Left lobe of liver (tissue), 2 donors: Measurements from ENCODE around the gene TIA1. TPM values are rescaled to one million over a fixed set of nuclear protein-coding genes. Genes with fewer than 3 reads are reported as not detected.
"Not testable (repeated sequence)": the region's sequence is repeated elsewhere in the genome, so short reads cannot be mapped to it uniquely, and the experiment has no call there.

ENCODE experiments used
- ATAC-seq: fragments of 200-7000 bp; cut with Tn5 transposase; one replicate; pipeline ENCODE4 v1.9.1; 2020; ENCODE audit warnings: mild to moderate bottlenecking, moderate library complexity
- DNase-seq: peaks from one replicate; pipeline ENCODE4 v3.0.0-alpha.2; 2020; ENCODE audit warnings: low spot score
- total RNA-seq: library from RNA; stranded (reverse); gene quantifications from one replicate; pipeline ENCODE4 v1.2.1, GENCODE V29; 2021
- donor health status: DM: no; HTN: no; CAD: no; lungs with moderate emphysema.
- donor health status: DM: no; HTN: yes; CAD: no.

Gene TIA1
- total RNA-seq, 1 donor from 2014 or later: 45.1 TPM

DNA sequence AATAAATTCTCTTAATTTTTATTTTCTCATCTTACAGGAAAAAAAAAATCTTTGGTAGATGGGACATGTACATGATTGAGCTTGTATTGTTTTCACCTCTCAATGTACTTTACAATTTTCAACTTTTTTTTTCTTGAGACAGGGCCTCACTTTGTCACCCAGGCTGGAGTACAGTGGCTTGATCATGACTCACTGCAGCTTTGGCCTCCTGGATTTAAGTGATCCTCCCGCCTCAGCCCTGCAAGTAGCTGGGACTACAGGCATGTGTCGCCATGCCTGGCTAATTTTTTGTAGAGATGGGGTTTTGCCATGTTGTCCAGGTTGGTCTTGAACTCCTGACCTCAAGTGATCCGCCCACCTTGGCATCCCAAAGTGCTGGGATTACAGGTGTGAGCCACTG is 25.1 kb downstream of the TIA1 start:
- not testable (repeated sequence) for DNase-seq, ATAC-seq

DNA sequence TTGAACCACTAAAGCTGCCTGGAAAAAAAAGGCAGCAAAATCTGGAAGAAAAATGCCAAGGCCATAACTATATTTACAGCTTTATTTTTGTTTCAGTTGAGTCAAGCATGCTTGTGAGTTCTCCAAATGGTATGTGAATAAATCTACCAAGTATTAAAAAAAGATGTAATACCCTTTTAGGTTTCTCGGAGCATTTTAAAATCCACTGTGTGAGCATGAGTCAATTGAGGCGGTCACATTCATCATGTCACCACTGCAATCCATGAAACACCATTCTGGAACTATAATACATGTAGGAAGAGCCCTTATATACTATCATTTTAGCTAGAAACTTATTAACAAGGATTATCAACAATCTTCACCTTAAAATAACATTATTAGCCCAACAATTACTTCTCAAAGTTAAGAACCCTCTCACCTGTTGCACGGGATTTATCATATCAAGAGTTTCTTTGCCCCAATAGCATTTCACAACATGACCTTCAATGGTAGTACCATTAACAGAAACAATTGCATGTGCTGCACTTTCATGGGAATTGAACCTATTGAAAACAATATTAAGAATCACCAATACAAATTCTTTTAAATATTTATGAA is 33.4 kb downstream of the TIA1 start:
- DNase-seq (no peak), ATAC-seq (no peak)

DNA sequence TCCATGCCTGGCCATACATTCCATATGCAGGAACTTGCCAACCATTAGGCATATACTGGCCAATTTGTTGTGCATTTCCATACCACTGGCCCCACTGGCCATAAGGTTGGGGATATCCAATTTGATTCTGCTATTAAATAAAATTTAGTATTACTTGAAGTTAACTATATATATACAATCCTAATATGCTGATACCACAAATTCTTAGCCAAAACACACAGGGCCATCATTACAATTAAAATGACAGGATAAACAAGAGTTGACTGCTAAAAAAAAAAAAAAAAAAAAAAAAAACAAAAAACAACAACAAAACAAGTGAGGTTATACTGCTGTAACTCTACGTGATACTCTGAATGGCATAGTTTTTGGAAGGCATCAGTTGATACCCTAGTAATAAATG is 34.1 kb downstream of the TIA1 start:
- ATAC-seq (no peak), DNase-seq (no peak)

DNA sequence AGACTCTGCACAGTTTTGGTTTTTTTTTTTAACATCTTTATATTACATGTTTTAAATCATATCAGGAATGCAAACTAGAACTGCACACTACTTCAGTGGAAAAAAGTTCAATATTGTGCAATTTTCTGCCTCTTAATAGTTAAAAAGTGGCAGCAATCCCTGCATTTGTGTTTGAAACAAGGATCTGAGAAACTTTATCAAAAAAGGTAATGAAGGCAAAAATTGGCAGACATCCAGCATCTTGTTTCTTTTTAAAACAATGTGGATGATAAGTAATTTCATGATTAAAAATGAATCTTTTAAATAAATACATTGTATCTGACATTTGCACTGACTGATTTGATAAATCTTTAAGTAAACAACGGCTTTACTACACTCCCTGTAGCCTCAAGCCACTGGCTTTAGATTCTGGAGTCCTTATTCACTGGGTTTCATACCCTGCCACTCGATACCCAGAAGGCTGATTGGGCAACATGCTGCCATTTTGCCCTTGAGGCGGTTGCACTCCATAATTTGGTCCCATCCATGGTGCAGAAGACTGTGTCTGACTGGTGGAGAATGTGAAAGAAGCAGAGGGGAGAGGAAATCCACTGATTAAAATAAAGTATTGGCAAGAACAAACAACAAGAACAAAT is 36.0 kb downstream of the TIA1 start:
- DNase-seq (no peak), ATAC-seq (no peak)

DNA sequence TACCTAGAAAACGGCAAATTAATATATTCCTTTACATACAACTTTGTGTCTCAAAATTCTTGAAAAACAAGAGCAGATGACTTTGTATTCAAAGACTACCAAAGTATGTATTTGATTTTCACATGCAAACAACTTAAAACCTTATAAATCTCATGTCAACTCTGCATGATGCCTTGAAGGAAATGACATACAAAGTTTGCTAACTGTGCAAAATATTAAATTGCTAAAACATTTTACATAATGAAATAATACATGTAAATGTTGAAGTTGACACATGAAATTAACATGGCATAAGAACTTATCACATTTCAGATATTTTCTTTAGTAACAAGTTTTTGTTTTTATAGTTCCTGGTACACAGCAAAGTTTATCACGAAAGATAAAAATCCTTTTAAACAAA is 36.8 kb downstream of the TIA1 start:
- ATAC-seq: no peak
- DNase-seq: no peak

DNA sequence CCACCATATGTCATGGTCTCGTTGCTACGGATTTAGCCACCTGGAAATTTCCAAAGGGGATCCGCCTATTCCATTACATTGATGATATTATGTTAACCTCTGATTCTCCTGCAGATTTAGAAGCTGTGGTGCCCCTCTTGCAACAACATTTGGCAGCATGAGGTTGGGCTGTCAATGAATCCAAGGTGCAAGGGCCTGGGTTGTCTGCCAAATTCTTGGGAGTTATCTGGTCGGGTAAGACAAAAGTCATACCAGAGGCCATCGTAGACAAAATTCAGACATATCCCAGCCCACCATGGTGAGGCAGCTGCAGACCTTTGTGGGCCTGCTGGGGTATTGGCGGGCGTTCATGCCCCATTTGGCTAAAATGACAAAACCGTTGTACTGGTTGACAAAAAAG is 44.0 kb downstream of the TIA1 start:
- peak; percentile 62 for DNase-seq

DNA sequence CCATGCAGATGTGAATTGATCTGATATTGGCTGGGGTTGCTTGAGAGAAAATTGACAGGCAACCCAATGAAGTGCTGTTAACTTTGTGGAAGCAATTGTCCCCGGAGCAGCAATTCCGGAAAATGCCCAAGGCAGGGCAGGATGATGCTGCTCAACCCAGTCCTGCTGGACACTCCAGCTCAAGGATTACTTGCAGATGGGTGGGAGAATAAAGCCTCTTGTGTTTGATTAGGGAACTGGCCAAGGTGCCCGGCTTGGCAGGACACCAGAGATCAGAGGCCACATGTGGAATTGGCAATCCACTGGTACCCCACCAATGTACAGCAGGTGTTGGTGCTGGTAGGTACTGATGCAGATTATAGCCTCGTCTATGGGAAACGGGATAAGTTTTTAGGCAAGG is 45.3 kb downstream of the TIA1 start:
- ATAC-seq (peak; percentile 79), DNase-seq (peak; percentile 77)

More for the DNA sequence above, 44.0 kb downstream of the TIA1 start:
- ATAC-seq: peak; percentile 66

DNA sequence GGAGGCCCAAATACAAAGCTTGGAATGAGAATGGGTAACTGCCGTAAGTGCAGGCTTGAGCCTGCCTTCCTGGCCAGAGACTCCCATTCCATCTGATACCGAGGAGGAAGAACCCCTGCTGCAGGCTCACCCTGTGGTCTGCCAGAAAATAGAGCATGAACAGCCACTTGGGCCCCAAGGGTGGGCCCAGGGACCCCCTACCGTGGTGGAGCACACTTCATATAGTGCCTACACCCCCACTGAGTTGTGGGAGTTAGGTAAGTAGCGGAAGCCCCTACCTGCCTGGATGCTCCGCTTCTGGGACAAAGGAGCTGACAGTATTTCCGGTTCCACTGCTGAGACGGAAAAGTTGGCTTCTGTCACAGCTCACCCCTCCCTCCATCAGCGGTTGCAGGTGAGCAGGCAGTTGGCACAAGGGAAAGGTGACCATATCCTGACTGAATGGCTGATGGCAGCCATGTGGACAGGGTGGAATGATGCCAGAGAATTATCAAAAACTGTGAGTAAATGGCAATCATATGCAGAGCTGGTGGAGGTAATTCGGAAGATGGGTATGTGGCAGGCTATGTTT is 46.1 kb downstream of the TIA1 start:
- no peak for DNase-seq
- ATAC-seq: no peak

DNA sequence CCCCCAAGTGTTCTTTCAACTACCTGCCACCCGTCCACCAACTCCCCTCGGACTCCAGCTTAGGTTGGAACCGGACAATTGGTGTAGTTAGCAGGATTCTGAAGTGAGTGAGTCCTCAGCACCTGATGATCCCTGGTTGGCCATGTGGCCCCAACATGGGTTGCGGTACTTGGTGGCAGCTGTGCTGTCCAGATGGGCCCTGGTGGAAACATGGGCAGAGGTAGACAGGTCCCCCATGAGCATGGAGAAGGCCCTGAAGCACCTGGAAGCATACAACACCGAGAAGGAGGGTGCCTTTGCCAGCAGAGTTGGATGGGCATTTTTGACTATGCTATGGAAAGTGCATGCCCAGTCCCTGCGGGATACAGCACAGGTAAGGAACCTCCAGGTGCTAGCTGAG is 46.6 kb downstream of the TIA1 start:
- DNase-seq (no peak), ATAC-seq (no peak)

DNA sequence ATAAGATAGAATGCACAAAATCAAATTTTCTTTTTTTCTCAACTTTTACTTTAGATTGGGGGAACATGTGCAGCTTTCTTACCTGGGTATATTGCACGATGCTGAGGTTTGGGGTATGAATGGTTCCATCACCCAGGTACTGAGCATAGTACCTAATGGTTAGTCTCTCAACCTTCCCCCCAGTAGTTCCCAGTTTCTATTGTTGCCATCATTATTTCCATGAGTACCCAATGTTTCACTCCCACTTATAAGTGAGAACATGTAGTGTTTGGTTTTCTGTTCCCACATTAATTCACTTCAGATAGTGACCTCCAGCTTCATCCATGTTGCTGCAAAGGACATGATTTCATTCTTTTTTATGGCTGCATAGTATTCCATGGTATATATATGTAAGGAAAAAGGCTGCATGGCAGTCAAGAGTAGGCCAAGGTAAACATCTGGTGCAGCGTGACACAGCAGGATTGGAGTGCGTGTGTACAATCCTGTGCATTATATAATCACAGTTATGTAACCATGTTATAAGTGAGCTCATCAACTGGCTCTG is 47.1 kb downstream of the TIA1 start:
- ATAC-seq (no peak), DNase-seq (no peak)

DNA sequence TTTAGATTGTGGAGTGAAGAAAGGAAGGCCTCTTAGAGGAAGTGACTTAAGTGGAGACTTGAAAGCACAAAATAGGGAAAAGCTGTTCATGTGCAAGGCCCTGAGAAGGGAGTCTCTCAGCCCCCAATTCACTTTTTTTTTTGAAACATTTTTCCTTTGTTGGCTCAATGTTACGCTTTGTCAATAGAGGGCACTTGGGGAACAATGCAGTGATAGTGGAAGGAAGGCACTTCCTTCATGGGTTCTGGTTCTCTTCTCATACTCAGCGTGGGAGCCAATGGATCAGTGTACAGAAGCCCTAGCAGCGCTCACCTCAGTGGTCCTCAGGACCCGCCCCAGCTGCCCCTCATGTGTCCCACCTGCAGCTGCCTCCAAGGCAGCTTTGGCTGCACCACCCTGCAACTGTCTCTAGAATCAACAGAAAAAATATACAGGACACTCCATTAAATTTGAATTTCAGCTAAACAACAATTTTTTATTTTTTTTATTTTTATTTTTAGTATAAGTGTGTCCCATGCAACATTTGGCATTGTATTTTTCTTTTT is 49.0 kb downstream of the TIA1 start:
- no peak for DNase-seq

DNA sequence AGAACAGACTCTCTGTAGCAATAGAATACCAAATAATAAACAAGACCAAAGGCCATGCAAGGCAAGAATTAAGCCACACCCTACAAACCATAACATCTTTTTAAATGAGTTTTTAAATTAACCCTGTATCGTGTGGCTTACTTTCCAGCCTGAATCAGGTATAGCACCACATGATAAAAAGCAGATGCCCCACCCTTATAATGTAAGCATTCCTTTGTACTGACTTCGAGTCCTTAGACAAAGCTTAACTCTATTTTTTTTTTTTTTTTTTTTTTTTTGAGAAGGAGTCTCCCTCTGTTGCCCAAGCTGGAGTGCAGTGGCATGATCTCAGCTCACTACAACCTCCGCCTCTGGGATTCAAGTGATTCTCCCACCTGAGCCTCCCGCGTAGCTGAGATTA is 55.9 kb downstream of the TIA1 start:
- ATAC-seq: no peak
- DNase-seq: no peak

More for the DNA sequence above, 49.0 kb downstream of the TIA1 start:
- ATAC-seq: no peak

DNA sequence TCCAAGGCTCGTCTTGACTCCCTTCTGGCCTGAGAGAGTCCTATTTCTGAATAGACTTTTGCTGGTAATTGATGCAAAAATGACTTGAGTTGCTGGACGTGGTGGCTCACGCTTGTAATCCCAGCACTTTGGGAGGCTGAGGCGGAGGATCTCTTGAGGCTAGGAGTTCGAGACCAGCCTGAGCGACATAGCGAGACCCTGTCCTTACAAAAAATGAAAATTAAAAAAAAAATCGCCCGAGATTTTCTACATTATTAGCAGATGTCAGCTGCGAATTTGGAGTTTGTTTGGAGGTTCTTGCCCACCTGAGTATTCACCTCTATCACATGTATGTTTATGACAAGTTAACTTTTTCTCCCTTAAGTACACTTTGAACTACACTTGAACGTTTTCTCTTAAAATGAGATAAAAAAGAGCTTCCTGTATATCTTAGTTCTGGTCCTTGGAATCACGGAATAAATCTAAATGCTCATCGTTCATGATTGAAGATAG is 57.1 kb downstream of the TIA1 start:
- ATAC-seq: no peak

DNA sequence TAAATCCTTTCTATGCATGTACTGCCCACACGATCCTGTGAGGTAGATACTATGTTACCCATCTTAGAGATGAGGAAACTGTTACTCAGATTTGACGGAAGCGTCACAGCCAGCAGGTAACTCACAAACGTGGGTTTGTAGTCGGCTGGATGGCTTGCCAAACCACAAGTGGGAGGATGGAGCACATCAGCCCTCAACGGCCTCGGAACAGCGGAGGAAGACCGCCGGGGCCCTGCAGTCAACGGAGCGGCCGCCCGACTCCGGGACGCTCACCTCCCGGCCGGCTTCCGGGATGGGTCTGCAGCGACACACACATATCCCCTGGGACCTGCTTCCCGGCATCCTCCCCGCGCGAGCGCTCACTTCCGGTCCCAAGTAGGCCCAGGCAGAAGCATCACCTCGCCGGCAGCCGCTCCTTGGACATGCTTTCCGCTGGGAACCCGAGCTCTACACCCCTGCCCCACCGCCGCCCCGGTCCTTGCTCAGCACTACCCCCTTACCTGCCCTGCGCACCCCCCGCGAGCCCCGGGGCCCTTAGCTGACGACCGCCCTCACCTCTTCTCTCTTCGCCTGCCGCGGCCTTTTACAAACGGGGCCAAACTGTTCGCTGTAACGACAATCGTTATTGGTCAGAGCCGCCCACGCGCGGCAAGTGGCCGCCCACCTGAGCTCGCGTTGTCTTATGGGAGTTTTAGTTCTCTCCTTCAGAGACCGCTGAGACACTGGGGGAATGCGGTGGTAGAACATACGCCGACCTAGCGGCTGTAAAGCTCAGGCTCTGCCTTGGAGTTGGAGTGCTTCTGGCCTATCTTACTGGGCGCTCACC is 57.8 kb downstream of the TIA1 start, which contains the start of gene C2orf42:
TSS of gene C2orf42 (minus strand) at position 602 of the 826 bp plus-strand sequence. CDS start 9,034 bp downstream, outside the sequence.
- ATAC-seq: peak; percentile 92
- peak; percentile 97 for DNase-seq

More for the DNA sequence above, 57.1 kb downstream of the TIA1 start:
- DNase-seq: no peak

DNA sequence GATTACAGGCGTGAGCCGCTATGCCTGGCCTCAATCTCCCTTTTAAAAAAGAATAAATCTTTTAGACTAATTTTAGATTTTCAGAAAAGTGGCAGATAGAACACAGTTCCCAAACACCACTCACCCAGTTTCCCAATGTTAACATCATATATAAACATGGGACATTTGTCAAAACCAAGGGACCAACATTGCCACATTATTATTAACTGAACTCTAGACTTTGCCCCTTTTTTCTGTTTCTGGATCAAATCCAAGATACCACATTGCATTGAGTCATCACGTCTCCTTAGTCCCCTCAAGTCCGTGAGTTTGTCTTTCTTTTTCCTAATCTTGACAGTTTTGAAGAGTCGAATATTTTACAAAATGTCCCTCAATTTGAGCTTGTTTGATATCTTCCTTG is 60.0 kb downstream of the TIA1 start:
- DNase-seq: no peak

DNA sequence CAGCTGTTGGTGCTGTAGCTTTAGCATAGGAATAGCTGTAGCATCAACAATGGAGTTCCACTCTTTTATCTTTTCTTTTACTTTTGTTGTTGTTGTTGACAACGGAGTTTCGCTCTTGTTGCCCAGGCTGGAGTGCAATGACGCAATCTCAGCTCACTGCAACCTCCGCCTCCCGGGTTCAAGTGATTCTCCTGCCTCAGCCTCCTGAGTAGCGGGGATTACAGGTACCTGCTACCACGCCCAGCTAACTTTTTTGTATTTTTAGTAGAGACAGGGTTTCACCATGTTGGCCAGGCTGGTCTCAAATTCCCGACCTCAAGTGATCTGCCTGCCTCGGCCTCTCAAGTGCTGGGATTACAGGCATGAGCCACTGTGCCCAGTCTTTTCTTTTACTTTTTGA is 61.3 kb downstream of the TIA1 start:
- not testable (repeated sequence) for DNase-seq, ATAC-seq

More for the DNA sequence above, 60.0 kb downstream of the TIA1 start:
- ATAC-seq: peak; percentile 27

DNA sequence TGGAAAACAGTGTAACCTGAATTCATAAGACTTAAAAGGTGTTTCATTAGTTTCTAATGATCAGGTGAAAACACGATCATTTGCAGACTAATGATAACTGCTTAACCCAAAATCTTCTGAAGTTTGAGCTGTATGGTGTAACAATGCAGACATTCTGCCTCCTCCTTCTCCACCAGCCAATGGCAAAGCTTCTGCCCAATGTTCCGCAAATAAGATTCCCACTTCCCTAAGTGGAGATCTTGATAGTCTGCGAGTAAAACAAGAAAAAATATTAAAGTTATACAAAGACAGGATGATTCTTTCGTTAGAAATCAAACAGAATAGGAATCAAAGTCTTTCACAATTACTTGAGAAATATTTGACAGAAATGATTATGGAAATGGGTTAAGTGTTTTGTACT is 65.7 kb downstream of the TIA1 start:
- ATAC-seq: no peak
- no peak for DNase-seq

DNA sequence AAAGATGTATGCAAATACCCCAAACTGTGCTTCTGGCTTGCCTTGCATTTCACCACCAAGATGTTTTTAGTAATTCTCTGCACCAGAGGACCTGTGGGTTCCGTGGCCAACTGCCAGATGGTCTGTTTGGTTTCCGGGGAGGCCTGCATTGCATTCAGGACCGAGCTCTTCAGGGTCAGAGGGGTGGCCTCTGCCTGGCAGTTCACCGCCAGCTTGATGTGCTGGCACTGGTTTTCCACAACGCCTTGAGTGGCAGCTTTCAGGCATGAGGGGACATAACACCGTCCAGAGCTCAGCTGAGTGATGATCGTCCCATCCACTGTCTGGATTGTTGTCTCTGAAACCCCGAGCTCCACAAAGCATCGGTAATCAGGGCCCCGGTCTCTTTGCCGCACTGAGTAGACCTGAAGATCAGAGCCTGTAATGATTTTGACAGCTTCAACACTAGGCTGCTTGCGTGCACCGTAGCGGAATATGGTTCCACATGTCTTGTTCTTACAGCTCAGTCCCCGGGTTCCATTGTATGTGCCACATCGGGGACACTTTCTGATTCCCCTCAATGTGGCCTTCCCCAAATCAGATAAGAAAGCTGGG is 67.0 kb downstream of the TIA1 start:
- no peak for DNase-seq
- ATAC-seq: no peak

DNA sequence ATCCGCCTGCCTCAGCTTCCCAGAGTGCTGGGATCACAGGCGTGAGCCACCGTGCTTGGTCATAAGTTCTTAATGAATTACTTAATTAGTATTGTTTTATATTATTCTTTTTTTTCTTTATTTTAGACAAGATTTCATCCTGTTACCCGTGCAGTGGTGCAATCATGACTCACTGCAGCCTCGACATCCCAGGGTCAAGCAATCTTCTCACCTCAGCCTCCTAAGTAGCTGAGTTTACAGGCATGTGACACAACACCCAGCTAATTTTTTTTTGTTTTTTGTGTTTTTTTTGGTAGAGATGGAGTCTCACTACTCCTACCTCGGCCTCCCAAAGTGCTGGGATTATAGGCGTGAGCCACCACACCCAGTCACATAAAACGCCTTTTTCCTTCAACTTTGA is 74.9 kb downstream of the TIA1 start:
- ATAC-seq (no peak), DNase-seq (no peak)

DNA sequence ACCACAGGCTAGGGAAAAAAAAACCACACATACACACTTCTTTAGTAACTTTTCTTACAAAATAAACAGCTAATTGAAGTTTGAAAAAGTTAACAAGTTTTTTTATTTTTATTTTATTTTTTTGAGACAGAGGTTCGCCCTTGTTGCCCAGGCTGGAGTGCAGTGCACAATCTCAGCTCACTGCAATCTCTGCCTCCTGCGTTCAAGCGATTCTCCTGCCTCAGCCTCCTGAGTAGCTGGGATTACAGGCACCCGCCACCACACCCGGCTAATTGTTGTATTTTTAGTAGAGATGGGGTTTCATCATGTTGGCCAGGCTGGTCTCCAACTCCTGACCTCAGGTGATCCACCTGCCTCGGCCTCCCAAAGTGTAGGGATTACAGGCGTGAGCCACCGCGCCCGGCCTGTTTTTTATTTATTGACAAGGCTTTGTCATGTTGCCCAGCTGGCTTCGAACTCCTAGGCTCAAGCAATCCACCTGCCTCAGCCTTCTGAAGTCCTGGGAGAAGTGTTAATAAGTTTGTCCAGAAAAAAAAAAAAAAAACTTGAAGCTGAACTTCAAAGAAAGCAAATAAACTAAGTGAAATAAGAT is 78.7 kb downstream of the TIA1 start:
- not testable (repeated sequence) for DNase-seq, ATAC-seq
